ENCODE measurements around the gene PEX11G. TPM values are rescaled to one million over a fixed set of nuclear protein-coding genes. Genes with fewer than 3 reads are reported as not detected.

The PEX11G gene
- total and polyA plus RNA-seq, 2 experiments from 2014 or later, result 2.2 TPM

DNA sequence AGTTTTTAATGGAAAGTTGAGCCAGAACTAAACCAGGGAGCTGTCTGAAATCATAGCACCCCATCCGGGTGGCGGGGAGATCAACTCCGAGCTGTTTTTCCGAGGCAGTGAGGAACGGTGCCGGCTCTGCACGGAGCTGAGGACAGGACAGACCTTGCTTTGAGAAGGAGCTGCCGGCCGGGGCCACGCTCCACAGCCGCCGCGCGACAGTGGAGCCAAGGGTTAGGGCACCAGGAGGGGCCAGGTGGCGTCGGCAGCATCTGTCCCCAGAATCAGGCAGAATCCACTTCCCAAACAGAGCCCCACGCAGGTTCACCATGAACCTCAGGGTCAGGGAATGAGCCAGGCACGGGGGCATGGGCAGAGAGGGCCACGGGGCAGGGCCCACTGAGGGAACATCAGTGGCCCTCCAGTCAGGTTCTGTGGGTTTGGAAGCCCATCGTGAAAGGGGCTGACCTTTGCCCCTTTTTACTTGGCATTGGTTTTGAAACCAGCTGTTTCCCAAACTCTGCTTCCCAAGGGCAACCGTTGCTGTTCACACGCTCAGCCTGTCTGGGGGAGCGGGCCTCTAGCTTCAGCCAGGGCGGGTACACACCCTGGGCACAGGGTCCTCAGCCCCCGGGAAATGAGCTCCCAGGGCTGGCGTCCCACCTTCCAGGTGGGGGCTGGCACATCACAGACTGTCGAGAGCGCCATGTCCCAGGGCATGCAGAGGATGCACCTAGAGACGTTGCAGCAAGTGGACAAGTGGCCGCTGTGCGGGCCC lies 18.1 kb downstream of the PEX11G start:
- no peaks in the 10 kb centered on the region for H4K20me1 ChIP-seq (replicated peaks; ENCODE audit: insufficient read depth)
- no peak overlapping the region for H2AFZ ChIP-seq
- peaks cover 3% of the 10 kb centered on the region; the same call in 1 of the 3 replicates for H3K36me3 Mint-ChIP-seq (ENCODE audit: low read depth)
- H3K4me3 Mint-ChIP-seq, result no peak overlapping the region
- no peaks in the 10 kb centered on the region for H3F3A ChIP-seq (replicated peaks; ENCODE audit: low read depth)
- H3K4me1 Mint-ChIP-seq, result no peaks in the 10 kb centered on the region
- H3K36me3 ChIP-seq (ENCODE audit: insufficient read depth), result no peaks in the 10 kb centered on the region; the same call in 1 of the 2 replicates
- H3K9me2 ChIP-seq (ENCODE audit: insufficient read depth), result no peaks in the 10 kb centered on the region
- no peak overlapping the region for H3K27ac ChIP-seq (ENCODE audit: low read depth)
- DNase-seq (ENCODE audit: low spot score) (no peak), ATAC-seq (no peak)
- no peaks in the 10 kb centered on the region for H3K27me3 ChIP-seq (ENCODE audit: insufficient read depth)
- no peak overlapping the region for H3K27ac Mint-ChIP-seq
- TF ChIP-seq CREB1 (CRISPR knock-in tag; IDR thresholded peaks at IDR 0.05; ENCODE audit: low read depth) (no peak), EZH2 (IDR thresholded peaks at IDR 0.05; ENCODE audit: low read depth, unreplicated experiment) (no peak), EZH2phosphoT487 (IDR thresholded peaks at IDR 0.05; ENCODE audit: unreplicated experiment) (no peak), POLR2AphosphoS5 (IDR thresholded peaks at IDR 0.05; ENCODE audit: low read depth) (no peak), NANOG (IDR thresholded peaks at IDR 0.05; ENCODE audit: borderline replicate concordance) (no peak), JUNB (IDR thresholded peaks at IDR 0.05; ENCODE audit: unreplicated experiment) (no peak), ZNF114 (CRISPR knock-in tag; IDR thresholded peaks at IDR 0.05) (no peak), ZNF331 (CRISPR knock-in tag; IDR thresholded peaks at IDR 0.05; ENCODE audit: low read depth) (no peak)
- TF ChIP-seq, protein P1, sequence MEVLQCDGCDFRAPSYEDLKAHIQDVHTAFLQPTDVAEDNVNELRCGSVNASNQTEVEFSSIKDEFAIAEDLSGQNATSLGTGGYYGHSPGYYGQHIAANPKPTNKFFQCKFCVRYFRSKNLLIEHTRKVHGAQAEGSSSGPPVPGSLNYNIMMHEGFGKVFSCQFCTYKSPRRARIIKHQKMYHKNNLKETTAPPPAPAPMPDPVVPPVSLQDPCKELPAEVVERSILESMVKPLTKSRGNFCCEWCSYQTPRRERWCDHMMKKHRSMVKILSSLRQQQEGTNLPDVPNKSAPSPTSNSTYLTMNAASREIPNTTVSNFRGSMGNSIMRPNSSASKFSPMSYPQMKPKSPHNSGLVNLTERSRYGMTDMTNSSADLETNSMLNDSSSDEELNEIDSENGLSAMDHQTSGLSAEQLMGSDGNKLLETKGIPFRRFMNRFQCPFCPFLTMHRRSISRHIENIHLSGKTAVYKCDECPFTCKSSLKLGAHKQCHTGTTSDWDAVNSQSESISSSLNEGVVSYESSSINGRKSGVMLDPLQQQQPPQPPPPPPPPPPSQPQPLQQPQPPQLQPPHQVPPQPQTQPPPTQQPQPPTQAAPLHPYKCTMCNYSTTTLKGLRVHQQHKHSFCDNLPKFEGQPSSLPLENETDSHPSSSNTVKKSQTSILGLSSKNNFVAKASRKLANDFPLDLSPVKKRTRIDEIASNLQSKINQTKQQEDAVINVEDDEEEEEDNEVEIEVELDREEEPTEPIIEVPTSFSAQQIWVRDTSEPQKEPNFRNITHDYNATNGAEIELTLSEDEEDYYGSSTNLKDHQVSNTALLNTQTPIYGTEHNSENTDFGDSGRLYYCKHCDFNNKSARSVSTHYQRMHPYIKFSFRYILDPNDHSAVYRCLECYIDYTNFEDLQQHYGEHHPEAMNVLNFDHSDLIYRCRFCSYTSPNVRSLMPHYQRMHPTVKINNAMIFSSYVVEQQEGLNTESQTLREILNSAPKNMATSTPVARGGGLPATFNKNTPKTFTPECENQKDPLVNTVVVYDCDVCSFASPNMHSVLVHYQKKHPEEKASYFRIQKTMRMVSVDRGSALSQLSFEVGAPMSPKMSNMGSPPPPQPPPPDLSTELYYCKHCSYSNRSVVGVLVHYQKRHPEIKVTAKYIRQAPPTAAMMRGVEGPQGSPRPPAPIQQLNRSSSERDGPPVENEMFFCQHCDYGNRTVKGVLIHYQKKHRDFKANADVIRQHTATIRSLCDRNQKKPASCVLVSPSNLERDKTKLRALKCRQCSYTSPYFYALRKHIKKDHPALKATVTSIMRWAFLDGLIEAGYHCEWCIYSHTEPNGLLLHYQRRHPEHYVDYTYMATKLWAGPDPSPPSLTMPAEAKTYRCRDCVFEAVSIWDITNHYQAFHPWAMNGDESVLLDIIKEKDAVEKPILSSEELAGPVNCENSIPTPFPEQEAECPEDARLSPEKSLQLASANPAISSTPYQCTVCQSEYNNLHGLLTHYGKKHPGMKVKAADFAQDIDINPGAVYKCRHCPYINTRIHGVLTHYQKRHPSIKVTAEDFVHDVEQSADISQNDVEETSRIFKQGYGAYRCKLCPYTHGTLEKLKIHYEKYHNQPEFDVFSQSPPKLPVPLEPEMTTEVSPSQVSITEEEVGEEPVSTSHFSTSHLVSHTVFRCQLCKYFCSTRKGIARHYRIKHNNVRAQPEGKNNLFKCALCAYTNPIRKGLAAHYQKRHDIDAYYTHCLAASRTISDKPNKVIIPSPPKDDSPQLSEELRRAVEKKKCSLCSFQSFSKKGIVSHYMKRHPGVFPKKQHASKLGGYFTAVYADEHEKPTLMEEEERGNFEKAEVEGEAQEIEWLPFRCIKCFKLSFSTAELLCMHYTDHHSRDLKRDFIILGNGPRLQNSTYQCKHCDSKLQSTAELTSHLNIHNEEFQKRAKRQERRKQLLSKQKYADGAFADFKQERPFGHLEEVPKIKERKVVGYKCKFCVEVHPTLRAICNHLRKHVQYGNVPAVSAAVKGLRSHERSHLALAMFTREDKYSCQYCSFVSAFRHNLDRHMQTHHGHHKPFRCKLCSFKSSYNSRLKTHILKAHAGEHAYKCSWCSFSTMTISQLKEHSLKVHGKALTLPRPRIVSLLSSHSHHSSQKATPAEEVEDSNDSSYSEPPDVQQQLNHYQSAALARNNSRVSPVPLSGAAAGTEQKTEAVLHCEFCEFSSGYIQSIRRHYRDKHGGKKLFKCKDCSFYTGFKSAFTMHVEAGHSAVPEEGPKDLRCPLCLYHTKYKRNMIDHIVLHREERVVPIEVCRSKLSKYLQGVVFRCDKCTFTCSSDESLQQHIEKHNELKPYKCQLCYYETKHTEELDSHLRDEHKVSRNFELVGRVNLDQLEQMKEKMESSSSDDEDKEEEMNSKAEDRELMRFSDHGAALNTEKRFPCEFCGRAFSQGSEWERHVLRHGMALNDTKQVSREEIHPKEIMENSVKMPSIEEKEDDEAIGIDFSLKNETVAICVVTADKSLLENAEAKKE (CRISPR knock-in tag; IDR thresholded peaks at IDR 0.05), result no peak
- TF ChIP-seq, protein P2, sequence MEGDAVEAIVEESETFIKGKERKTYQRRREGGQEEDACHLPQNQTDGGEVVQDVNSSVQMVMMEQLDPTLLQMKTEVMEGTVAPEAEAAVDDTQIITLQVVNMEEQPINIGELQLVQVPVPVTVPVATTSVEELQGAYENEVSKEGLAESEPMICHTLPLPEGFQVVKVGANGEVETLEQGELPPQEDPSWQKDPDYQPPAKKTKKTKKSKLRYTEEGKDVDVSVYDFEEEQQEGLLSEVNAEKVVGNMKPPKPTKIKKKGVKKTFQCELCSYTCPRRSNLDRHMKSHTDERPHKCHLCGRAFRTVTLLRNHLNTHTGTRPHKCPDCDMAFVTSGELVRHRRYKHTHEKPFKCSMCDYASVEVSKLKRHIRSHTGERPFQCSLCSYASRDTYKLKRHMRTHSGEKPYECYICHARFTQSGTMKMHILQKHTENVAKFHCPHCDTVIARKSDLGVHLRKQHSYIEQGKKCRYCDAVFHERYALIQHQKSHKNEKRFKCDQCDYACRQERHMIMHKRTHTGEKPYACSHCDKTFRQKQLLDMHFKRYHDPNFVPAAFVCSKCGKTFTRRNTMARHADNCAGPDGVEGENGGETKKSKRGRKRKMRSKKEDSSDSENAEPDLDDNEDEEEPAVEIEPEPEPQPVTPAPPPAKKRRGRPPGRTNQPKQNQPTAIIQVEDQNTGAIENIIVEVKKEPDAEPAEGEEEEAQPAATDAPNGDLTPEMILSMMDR (conservative IDR thresholded peaks at IDR 0.05; ENCODE audit: low read depth in 2 of 2), result no peak
- TF ChIP-seq, protein P3, sequence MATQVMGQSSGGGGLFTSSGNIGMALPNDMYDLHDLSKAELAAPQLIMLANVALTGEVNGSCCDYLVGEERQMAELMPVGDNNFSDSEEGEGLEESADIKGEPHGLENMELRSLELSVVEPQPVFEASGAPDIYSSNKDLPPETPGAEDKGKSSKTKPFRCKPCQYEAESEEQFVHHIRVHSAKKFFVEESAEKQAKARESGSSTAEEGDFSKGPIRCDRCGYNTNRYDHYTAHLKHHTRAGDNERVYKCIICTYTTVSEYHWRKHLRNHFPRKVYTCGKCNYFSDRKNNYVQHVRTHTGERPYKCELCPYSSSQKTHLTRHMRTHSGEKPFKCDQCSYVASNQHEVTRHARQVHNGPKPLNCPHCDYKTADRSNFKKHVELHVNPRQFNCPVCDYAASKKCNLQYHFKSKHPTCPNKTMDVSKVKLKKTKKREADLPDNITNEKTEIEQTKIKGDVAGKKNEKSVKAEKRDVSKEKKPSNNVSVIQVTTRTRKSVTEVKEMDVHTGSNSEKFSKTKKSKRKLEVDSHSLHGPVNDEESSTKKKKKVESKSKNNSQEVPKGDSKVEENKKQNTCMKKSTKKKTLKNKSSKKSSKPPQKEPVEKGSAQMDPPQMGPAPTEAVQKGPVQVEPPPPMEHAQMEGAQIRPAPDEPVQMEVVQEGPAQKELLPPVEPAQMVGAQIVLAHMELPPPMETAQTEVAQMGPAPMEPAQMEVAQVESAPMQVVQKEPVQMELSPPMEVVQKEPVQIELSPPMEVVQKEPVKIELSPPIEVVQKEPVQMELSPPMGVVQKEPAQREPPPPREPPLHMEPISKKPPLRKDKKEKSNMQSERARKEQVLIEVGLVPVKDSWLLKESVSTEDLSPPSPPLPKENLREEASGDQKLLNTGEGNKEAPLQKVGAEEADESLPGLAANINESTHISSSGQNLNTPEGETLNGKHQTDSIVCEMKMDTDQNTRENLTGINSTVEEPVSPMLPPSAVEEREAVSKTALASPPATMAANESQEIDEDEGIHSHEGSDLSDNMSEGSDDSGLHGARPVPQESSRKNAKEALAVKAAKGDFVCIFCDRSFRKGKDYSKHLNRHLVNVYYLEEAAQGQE (IDR thresholded peaks at IDR 0.05; ENCODE audit: unreplicated experiment), result no peak
- TF ChIP-seq, protein P4, sequence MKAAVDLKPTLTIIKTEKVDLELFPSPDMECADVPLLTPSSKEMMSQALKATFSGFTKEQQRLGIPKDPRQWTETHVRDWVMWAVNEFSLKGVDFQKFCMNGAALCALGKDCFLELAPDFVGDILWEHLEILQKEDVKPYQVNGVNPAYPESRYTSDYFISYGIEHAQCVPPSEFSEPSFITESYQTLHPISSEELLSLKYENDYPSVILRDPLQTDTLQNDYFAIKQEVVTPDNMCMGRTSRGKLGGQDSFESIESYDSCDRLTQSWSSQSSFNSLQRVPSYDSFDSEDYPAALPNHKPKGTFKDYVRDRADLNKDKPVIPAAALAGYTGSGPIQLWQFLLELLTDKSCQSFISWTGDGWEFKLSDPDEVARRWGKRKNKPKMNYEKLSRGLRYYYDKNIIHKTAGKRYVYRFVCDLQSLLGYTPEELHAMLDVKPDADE (IDR thresholded peaks at IDR 0.05), result no peak
- H3K79me2 ChIP-seq (replicated peaks; ENCODE audit: insufficient read depth), result no peaks in the 10 kb centered on the region
- H3K4me3 ChIP-seq, result no peak overlapping the region
- H3K27me3 Mint-ChIP-seq (ENCODE audit: insufficient read depth, low read depth, poor library complexity), result peaks cover 5% of the 10 kb centered on the region
- H3K4me2 ChIP-seq, result no peak overlapping the region
- no peaks in the 10 kb centered on the region for H3K4me1 ChIP-seq (ENCODE audit: insufficient read depth)
- H3K9me3 Mint-ChIP-seq, result no peaks in the 10 kb centered on the region

Measured in GM23338 (cell line).